Stimulated activated naive CD8-positive, alpha-beta T cell treated with anti-CD3 and anti-CD28 coated beads, Interleukin-15, amount 100 ng/mL, for 72 hours (primary cell): Measurements from ENCODE around the gene FGF6.
"Not testable (repeated sequence)": the region's sequence is repeated elsewhere in the genome, so short reads cannot be mapped to it uniquely, and the experiment has no call there.

Experiments
- ATAC-seq: fragments of 150-1000 bp; cut with Tn5 transposase; 2 replicates; pipeline ENCODE4 v1.10.0; 2021; ENCODE audit warnings: mild to moderate bottlenecking, moderate library complexity
- DNase-seq, 2 donors: peaks; one replicate each; pipeline ENCODE4 v3.0.0; 2021 to 2022
- H3K27ac Mint-ChIP-seq, 2 donors: one replicate each; pipeline ENCODE4 v1.8.0; 2022; ENCODE audit warnings: mild to moderate bottlenecking in 2 of 2, mixed read lengths in 2 of 2, moderate library complexity in 2 of 2
- H3K27me3 Mint-ChIP-seq: one replicate; pipeline ENCODE4 v1.8.0; 2022; ENCODE audit warnings: mixed read lengths
- H3K4me1 Mint-ChIP-seq: one replicate; pipeline ENCODE4 v1.8.0; 2022; ENCODE audit warnings: mild to moderate bottlenecking, mixed read lengths
- H3K4me3 Mint-ChIP-seq, 2 donors: one replicate each; pipeline ENCODE4 v1.8.0; 2022; ENCODE audit warnings: mild to moderate bottlenecking in 2 of 2, mixed read lengths in 2 of 2, moderate library complexity in 1 of 2
- H3K9me3 Mint-ChIP-seq, 2 donors: one replicate each; pipeline ENCODE4 v1.8.0; 2022; ENCODE audit warnings: mixed read lengths in 2 of 2

FGF6 gene

DNA sequence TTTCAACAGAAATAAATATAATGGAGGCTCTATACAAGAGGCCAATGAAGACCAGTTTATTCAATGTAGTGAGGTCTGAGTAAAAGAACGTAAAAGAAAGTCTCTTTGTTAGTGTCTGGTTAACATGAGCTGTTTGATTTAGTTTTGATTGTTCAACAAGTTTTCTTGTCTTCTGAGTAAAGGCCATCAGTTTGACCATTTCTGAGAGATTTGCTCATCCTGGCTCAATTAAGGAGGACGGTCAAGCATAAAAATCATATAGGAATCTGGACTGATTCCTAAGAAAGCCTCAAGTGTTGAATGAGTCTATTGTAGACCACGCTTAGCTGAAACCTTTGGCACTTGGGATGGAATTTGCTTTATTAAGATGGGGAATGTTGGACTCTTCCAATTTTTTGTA lies 33.6 kb downstream of the FGF6 start:
- no peak for ATAC-seq
- peaks cover 15% of the 10 kb centered on the region for H3K4me1 Mint-ChIP-seq
- peaks cover 45% of the 10 kb centered on the region for H3K27me3 Mint-ChIP-seq
- no peak overlapping the region for H3K27ac Mint-ChIP-seq
- no peaks in the 10 kb centered on the region for H3K9me3 Mint-ChIP-seq
- H3K4me3 Mint-ChIP-seq: no peak overlapping the region
- no peak for DNase-seq

DNA sequence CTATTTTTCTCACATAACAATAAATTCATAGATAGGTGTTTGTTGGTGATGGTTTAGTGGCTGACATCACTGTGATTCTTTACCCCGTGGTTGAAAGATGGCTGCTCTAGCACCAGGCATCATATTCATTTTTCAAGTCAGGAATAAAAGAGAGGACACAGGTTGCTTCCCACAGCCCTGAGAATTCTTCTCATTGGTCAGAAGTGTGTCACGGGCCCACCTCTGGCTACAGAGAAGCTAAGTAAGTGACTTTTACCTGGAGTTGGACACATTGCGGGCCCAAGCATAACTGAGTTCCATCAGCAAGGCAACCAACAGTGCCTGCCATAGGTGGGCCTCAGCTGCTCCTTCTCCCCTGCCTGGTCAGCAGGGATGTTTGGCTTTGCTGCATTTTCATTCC lies 38.5 kb downstream of the FGF6 start:
- ATAC-seq (no peak), DNase-seq (no peak)
- Mint-ChIP-seq H3K27me3 (peaks cover 12% of the 10 kb centered on the region), H3K9me3 (no peaks in the 10 kb centered on the region), H3K4me1 (no peaks in the 10 kb centered on the region), H3K27ac (no peak overlapping the region), H3K4me3 (no peak overlapping the region)

DNA sequence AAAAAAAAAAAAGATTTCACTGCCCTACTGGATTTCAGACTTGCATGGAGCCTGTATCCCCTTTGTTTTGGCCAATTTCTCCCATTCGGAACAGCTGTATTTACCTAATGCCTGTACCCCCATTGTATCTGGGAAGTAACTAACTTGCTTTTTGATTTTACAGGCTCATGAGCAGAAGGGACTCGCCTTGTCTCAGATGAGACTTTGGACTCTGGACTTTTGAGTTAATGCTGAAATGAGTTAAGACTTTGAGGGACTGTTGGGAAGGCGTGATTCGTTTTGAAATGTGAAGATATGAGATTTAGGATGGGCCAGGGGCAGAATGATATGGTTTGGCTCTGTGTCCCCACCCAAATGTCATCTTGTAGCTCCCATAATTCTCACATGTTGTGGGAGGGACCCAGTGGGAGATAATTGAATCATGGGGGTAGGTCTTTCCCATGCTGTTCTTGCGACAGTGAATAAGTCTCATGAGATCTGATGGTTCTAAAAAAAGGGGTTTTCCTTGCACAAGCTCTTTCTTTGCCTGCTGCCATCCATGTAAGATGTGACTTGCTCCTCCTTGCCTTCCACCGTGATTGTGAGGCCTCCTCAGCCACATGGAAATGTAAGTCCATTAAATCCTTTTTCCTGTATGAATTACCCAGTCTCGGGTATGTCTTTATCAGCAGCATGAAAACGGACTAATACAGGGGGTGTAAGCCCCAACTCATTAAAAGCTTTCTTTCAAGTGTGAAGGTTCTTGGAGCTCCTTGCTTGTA lies 40.6 kb downstream of the FGF6 start:
- not testable (repeated sequence) for DNase-seq, H3K4me3 Mint-ChIP-seq, H3K4me1 Mint-ChIP-seq, H3K9me3 Mint-ChIP-seq, ATAC-seq, H3K27ac Mint-ChIP-seq
- peaks cover 13% of the 10 kb centered on the region for H3K27me3 Mint-ChIP-seq

DNA sequence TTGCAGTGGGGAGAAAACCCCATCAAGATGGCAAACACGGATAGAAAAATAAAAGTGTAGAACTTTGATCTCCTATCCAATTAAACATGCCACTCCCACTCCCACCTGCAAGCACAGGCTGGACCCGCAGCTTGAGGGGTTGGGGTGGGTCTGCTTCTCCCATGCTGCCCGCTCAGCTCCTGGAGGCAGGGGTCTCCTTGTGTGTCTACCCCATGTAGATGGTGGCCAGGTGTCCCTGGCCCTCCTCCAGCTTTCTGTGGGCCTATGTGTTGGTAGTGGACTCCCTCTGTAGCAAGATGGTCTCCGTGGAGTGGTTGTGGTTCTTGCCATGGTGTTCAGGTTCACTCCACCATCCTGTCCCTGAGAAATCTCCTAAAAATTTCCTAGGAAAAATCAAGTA lies 42.6 kb downstream of the FGF6 start:
- Mint-ChIP-seq H3K27ac (no peak overlapping the region), H3K27me3 (peaks cover 13% of the 10 kb centered on the region), H3K4me1 (no peaks in the 10 kb centered on the region), H3K9me3 (no peaks in the 10 kb centered on the region), H3K4me3 (no peak overlapping the region)
- no peak for ATAC-seq
- no peak for DNase-seq

- Mint-ChIP-seq H3K4me1 (no peaks in the 10 kb centered on the region), H3K27me3 (peaks cover 13% of the 10 kb centered on the region), H3K9me3 (no peaks in the 10 kb centered on the region), H3K27ac (no peak overlapping the region), H3K4me3 (no peak overlapping the region)
- ATAC-seq (no peak), DNase-seq (no peak)
These were observed 44.5 kb downstream of the FGF6 start for GRCh38 chr12:4401117-4401516.

DNA sequence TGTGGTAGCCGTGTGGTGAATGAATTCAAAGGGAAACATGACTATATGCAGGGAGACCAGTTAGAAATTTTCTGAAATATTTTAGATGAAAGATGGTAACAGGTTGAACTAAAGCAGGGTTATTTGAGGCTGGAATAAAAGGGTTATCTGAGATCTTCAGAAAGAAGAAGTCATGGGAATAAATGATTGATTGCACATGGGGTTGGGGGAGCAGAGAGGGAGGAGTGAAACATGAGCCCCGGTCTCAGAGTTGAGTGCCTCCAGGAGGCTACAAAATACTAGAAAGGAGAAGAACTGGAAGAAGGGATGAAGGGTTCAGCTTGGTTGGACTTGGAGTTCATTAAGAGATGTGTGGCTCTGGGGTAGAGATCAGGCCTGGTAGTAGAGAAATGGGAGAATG lies 49.8 kb downstream of the FGF6 start:
- Mint-ChIP-seq H3K9me3 (no peaks in the 10 kb centered on the region), H3K4me3 (no peak overlapping the region), H3K27me3 (peaks cover 22% of the 10 kb centered on the region), H3K4me1 (peaks cover 9% of the 10 kb centered on the region), H3K27ac (no peak overlapping the region)
- ATAC-seq: no peak
- DNase-seq: no peak

DNA sequence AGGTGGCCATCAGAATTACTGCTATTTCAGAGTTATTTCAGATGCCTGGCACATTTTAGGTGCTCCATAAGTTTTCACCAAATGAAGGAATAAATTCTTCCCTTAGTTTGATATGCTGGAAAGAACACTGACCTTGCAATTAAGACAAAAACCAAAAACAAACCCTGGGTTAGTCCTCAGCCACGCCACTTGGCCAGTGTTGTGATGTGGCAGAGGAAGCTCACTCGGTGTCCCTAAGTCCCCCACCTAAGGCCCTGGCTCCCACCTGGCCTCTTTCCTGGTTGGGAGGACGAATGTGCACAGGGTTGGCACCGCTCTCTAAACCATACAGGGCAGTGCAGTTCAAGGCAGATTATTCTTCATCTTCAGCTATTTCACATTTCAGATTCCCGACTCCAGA lies 52.4 kb downstream of the FGF6 start:
- Mint-ChIP-seq H3K27ac (no peak overlapping the region), H3K9me3 (no peaks in the 10 kb centered on the region), H3K4me3 (no peak overlapping the region), H3K27me3 (peaks cover 18% of the 10 kb centered on the region), H3K4me1 (peaks cover 9% of the 10 kb centered on the region)
- no peak for DNase-seq
- ATAC-seq: no peak

DNA sequence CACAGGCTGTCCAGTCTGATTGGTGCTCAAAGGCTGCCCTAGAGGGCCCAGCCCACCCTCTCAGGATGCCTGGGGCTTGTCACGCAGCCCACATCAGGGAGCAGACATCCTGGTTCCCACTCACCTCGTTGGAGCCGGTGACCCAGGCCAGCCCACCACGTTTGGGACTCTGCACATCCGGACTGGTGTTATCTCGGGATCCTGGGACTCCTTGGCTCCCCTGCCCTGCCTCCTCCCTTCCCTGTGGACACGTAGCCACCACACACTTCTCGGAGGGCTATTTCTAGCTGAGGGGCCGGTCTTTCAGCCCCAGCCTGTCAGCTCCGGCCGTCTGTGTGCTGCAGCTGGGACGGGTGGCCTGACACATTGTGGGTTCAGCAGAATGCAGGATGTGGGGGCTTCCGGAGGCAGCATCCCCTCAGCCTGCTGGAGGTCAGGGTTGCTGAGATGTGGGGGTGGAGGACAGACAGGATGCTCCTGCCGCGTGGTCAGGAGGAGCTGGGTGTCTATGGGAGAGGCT lies 53.3 kb downstream of the FGF6 start:
- peak overlapping the region in 1 of 2 donors; percentile 43 for H3K27ac Mint-ChIP-seq
- ATAC-seq: peak; percentile 33

GRCh38 chr12:4388662-4389061 lies 57.0 kb downstream of the FGF6 start:
- Mint-ChIP-seq H3K27ac (peak overlapping the region in 1 of 2 donors; percentile 72), H3K9me3 (no peaks in the 10 kb centered on the region), H3K4me3 (no peak overlapping the region), H3K27me3 (peaks cover under 1% of the 10 kb centered on the region), H3K4me1 (peaks cover 9% of the 10 kb centered on the region)
- DNase-seq (no peak), ATAC-seq (no peak)

More for the DNA sequence above, 53.3 kb downstream of the FGF6 start:
- DNase-seq: peak in 1 of 2 donors; percentile 11
- H3K4me1 Mint-ChIP-seq: peaks cover 9% of the 10 kb centered on the region
- H3K9me3 Mint-ChIP-seq: no peaks in the 10 kb centered on the region
- peaks cover 18% of the 10 kb centered on the region for H3K27me3 Mint-ChIP-seq
- H3K4me3 Mint-ChIP-seq: peak overlapping the region in 1 of 2 donors; percentile 58

DNA sequence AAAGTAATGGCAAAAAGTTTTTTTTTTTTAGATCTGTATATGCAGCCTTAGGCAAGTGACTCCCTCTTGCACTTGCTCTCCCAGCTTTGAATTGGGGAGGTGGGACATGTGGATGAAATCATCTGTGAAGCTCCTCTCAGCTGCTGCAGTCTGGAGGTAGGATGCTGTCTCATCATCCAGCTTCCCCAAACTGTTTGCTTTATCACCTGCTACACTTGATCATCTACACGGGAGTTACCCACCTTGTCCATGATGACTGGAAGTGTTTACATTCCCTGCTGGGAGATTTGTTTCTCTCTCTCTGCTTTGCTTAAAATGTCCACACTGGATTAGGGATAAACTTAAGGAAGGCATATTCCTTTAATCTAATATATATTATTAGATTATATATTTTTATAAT lies 57.6 kb downstream of the FGF6 start:
- H3K9me3 Mint-ChIP-seq: no peaks in the 10 kb centered on the region
- H3K27me3 Mint-ChIP-seq: no peaks in the 10 kb centered on the region
- H3K4me1 Mint-ChIP-seq: peaks cover 9% of the 10 kb centered on the region
- H3K4me3 Mint-ChIP-seq: no peak overlapping the region
- DNase-seq: no peak
- H3K27ac Mint-ChIP-seq: no peak overlapping the region
- no peak for ATAC-seq

- Mint-ChIP-seq H3K27me3 (no peaks in the 10 kb centered on the region), H3K9me3 (no peaks in the 10 kb centered on the region), H3K27ac (no peak overlapping the region), H3K4me3 (no peak overlapping the region), H3K4me1 (peaks cover 8% of the 10 kb centered on the region)
- ATAC-seq (no peak), DNase-seq (no peak)
These were observed 58.0 kb downstream of the FGF6 start for GRCh38 chr12:4387607-4388006.

GRCh38 chr12:4386801-4387200 lies 58.8 kb downstream of the FGF6 start:
- H3K4me3 Mint-ChIP-seq: no peak overlapping the region
- H3K27me3 Mint-ChIP-seq: no peaks in the 10 kb centered on the region
- no peak overlapping the region for H3K27ac Mint-ChIP-seq
- DNase-seq (no peak), ATAC-seq (no peak)
- no peaks in the 10 kb centered on the region for H3K4me1 Mint-ChIP-seq
- no peaks in the 10 kb centered on the region for H3K9me3 Mint-ChIP-seq
